Activated CD4-positive, alpha-beta memory T cell treated with anti-CD3 and anti-CD28 coated beads for 36 hours (primary cell): ENCODE measurements around the gene HTRA3. TPM values are rescaled to one million over a fixed set of nuclear protein-coding genes. Genes with fewer than 3 reads are reported as not detected.

Experiments used
- CTCF ChIA-PET: fragments of 350-600 bp; sonication (Branson Sonifier 250); formaldehyde crosslinking; loops from one replicate; lab custom pipeline; 2021; ENCODE audit warnings: antibody characterized with exemption, inconsistent platforms; lab: Charles Lee
- POLR2A ChIA-PET: fragments of 350-600 bp; sonication (Branson Sonifier 250); formaldehyde crosslinking; loops from one replicate; lab custom pipeline; 2021; ENCODE audit warnings: antibody characterized with exemption; lab: Charles Lee
- DNase-seq: peaks from one replicate; pipeline ENCODE4 v3.0.0-alpha.2; 2020
- H3K27ac Mint-ChIP-seq: one replicate; pipeline ENCODE4 v1.8.0; 2021; ENCODE audit warnings: mixed read lengths
- H3K27me3 Mint-ChIP-seq: one replicate; pipeline ENCODE4 v1.8.0; 2021; ENCODE audit warnings: mixed read lengths
- H3K36me3 Mint-ChIP-seq: one replicate; pipeline ENCODE4 v1.8.0; 2021; ENCODE audit warnings: mixed read lengths
- H3K4me1 Mint-ChIP-seq: one replicate; pipeline ENCODE4 v1.8.0; 2021; ENCODE audit warnings: low read depth, mixed read lengths
- H3K4me3 Mint-ChIP-seq: one replicate; pipeline ENCODE4 v1.8.0; 2021; ENCODE audit warnings: mild to moderate bottlenecking, mixed read lengths
- H3K9me3 Mint-ChIP-seq: one replicate; pipeline ENCODE4 v1.8.0; 2021; ENCODE audit warnings: mixed read lengths
- intact Hi-C: fragments of 100-400 bp; cut with micrococcal nuclease; formaldehyde crosslinking; loops from one replicate; pipeline ENCODE4 v1.15.1; 2023
- total RNA-seq, 2 experiments: library from RNA; stranded (reverse); gene quantifications; one replicate each; pipeline ENCODE4 v1.2.3, GENCODE V29; 2021

Gene HTRA3
- total RNA-seq, 2 experiments from 2014 or later = not detected

DNA sequence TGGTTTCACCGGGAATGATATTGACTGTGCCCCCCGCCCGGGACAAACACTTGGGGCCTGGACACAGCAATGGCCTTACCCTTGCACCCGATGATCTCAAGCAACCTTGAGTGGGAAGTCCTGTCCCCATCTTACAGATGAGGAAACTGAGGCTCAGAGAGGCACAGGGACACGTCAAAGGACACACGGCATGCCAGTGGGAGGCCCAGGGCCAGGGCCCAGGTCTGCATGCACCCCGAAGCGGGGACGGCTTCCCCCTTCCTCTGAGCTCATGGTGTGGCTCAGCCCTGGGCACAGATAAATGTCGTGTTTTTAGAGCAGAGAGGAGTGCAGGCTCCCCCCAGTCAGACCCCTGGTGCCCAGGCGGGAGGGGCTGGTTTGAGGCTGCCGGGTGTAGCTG, 33.9 kb upstream of the HTRA3 start:
- Mint-ChIP-seq H3K4me1 (no peaks in the 10 kb centered on the region), H3K27me3 (no peaks in the 10 kb centered on the region), H3K4me3 (no peak overlapping the region), H3K9me3 (no peaks in the 10 kb centered on the region), H3K27ac (no peak overlapping the region), H3K36me3 (peaks cover 4% of the 10 kb centered on the region)
- intact Hi-C loops = no loop called here
- POLR2A ChIA-PET = no interaction called here
- DNase-seq = no peak
- CTCF ChIA-PET = interaction anchor here (0.9 to 1.8 kb wide), 4 partner anchors 9 to 59 kb away, joined by 3 to 6 read pairs (median 4); partner anchors contain the start of gene SH3TC1

DNA sequence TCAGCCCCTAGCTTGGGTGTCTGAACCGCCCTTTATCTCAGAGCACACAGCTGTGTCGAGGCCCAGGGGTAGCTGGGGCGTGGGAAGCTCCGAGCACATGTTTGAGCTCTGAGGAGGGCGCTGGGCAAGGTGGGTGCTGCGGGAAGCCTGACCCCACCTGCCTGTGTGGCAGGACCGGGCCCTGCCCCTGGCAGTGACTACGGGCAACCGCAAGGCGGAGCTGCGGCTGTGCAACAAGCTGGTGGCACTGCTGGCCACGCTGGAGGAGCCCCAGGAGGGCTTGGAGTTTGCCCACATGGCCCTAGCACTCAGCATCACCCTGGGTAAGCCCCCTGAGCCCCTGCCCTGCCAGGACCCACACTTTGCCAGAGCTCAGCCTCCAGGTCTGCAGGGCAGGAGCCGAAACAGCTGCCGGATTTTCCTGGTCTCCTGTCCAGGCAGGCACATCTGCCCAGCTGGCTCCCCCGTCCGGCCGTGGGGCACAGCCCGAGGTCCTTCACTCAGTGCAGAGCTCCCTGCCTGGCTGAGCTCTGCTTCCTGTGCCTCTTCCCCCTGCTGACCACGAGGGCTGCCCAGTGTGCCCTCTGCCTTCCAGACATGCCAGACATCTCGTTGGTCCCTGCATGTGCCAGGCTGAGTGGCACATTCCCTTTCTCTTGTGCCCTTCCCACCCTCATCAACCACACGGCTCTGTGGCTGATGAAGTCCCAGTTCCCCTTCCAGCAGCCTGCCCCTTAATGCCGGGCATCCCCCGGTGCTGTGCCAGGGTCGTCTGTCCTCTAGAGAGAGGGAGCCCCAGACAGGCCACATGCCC, 33.2 kb upstream of the HTRA3 start:
- H3K36me3 Mint-ChIP-seq = peaks cover 2% of the 10 kb centered on the region
- intact Hi-C loops = no loop called here
- H3K9me3 Mint-ChIP-seq = no peaks in the 10 kb centered on the region
- ChIA-PET POLR2A (no interaction called here), CTCF (interaction anchor here (0.9 to 1.8 kb wide), 4 partner anchors 9 to 60 kb away, joined by 3 to 6 read pairs (median 4); partner anchors contain the start of gene SH3TC1)
- H3K4me1 Mint-ChIP-seq = no peaks in the 10 kb centered on the region
- no peaks in the 10 kb centered on the region for H3K27me3 Mint-ChIP-seq
- no peak for DNase-seq
- no peak overlapping the region for H3K27ac Mint-ChIP-seq
- H3K4me3 Mint-ChIP-seq = no peak overlapping the region

DNA sequence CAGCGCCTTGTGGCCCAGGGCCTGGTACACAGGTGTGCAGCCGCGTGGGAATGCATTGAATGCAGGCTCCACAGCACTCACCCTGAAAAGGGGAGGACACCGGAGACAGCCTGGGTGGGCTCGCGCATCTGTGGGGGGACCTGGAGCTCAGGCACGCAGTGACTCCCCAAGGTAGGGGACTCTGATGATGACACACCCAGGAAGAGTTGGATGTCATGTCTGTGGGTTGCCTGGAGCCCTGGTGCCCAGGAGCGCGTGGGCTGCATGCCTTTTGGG, 32.7 kb upstream of the HTRA3 start:
- intact Hi-C loops = no loop called here
- Mint-ChIP-seq H3K9me3 (no peaks in the 10 kb centered on the region), H3K36me3 (peaks cover 2% of the 10 kb centered on the region), H3K4me1 (peaks cover 4% of the 10 kb centered on the region), H3K27ac (no peak overlapping the region), H3K27me3 (no peaks in the 10 kb centered on the region), H3K4me3 (no peak overlapping the region)
- ChIA-PET POLR2A (no interaction called here), CTCF (interaction anchor here (1.4 kb wide), 1 partner anchor 60 kb away, joined by 5 read pairs; no protein-coding TSS in a partner anchor)
- DNase-seq = no peak

DNA sequence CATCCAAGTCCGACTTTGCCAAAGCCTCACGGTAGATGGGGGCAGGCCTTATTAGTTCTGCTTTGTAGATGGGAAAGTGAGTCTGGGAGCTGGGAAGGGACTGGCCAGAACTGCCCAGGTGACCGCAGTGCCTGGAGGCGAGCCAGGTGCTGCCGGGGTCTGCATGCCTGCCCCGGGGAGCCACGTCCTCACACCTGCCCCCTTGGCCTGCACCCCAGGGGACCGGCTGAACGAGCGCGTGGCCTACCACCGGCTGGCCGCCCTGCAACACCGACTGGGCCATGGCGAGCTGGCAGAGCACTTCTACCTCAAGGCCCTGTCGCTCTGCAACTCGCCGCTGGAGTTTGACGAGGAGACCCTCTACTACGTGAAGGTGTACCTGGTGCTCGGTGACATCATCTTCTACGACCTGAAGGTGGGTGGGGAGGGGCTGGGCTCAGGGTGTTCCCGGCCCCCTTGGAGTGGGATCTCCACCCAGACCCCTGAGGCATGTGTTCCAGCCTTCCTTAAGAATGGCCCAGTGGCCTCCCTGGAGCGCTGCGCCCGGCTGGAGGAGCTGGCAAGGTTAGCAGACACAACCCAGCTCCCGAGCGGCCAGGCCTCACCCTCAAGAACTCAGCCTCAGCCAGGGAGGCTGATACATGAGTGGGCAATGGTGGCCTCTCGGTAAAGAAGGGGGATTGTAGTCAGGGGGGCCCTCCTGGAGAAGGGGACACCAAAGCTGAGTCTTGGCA, 32.1 kb upstream of the HTRA3 start:
- H3K27me3 Mint-ChIP-seq = no peaks in the 10 kb centered on the region
- H3K27ac Mint-ChIP-seq = no peak overlapping the region
- intact Hi-C loops = no loop called here
- H3K4me1 Mint-ChIP-seq = peaks cover 9% of the 10 kb centered on the region
- no peak overlapping the region for H3K4me3 Mint-ChIP-seq
- ChIA-PET CTCF (interaction anchor here (1.0 kb wide), 1 partner anchor 61 kb away, joined by 3 read pairs; no protein-coding TSS in a partner anchor), POLR2A (no interaction called here)
- H3K36me3 Mint-ChIP-seq = peaks cover 2% of the 10 kb centered on the region
- DNase-seq = no peak
- no peaks in the 10 kb centered on the region for H3K9me3 Mint-ChIP-seq

DNA sequence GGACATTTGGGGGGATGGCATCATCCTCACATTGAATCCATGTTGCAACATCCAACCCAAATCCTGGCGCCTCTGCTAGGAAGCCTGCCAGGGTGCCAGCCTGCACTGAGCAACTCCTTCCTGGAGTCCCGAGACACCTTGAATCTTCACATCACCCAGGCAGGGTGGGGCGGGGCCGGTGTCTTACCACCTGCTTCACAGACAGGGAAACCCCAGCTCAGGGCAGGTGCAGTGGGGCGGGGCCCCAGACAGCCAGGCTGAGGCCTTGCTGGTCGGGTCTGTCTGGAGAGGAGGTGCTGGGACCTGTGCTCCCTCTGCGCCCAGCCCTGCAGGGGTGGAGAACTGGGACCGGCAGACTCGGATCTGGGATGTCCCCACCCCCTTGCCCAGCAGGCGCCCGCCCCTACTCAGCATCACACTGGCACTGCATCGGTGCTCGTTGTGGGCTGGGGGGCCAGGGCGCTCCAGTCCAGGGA, 31.5 kb upstream of the HTRA3 start:
- no peak overlapping the region for H3K4me3 Mint-ChIP-seq
- no peak for DNase-seq

DNA sequence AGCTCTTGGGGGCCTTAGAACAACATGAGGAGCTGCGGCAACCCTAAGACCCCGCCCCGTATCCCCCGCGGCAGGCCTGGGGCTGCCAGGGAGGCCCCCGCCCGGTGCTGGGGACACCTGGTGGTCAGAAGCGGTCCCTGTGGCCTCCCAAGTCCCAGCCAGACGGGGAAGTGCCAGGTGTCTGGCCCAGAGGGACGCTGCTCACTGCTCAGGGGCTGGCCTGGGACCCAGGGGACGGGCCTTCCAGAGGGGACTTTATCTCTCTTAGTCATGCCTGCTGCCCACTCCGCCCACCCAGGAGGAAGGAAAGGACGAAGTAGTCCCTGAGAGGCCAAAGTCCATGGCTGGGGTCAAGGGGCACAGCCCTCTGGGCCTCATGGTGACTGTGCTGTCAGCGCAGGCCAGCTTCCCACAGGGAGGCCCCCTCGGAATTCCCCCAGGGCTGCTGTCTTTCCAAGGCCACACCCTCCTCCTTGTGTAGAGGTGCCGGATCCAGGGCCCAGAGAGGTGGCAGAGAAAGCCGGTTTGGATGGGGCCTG, 31.0 kb upstream of the HTRA3 start:
- intact Hi-C loops = loop anchor here (1.0 kb wide), 1 partner anchor 61 kb away; no protein-coding TSS in a partner anchor
- H3K27me3 Mint-ChIP-seq = no peaks in the 10 kb centered on the region
- no peaks in the 10 kb centered on the region for H3K9me3 Mint-ChIP-seq
- no peak overlapping the region for H3K4me3 Mint-ChIP-seq
- POLR2A ChIA-PET = no interaction called here
- no peak overlapping the region for H3K27ac Mint-ChIP-seq
- CTCF ChIA-PET = interaction anchor here (0.8 to 1.0 kb wide), 2 partner anchors 10 to 62 kb away, joined by 3 read pairs; no protein-coding TSS in a partner anchor
- DNase-seq = no peak
- peaks cover 2% of the 10 kb centered on the region for H3K36me3 Mint-ChIP-seq
- H3K4me1 Mint-ChIP-seq = peaks cover 9% of the 10 kb centered on the region

More for the DNA sequence above, 31.5 kb upstream of the HTRA3 start:
- peaks cover 9% of the 10 kb centered on the region for H3K4me1 Mint-ChIP-seq
- ChIA-PET CTCF (interaction anchor here (1.0 kb wide), 1 partner anchor 61 kb away, joined by 3 read pairs; no protein-coding TSS in a partner anchor), POLR2A (no interaction called here)
- no peak overlapping the region for H3K27ac Mint-ChIP-seq
- no peaks in the 10 kb centered on the region for H3K9me3 Mint-ChIP-seq
- peaks cover 2% of the 10 kb centered on the region for H3K36me3 Mint-ChIP-seq
- no peaks in the 10 kb centered on the region for H3K27me3 Mint-ChIP-seq
- intact Hi-C loops = loop anchor here (1.0 kb wide), 1 partner anchor 61 kb away; no protein-coding TSS in a partner anchor

DNA sequence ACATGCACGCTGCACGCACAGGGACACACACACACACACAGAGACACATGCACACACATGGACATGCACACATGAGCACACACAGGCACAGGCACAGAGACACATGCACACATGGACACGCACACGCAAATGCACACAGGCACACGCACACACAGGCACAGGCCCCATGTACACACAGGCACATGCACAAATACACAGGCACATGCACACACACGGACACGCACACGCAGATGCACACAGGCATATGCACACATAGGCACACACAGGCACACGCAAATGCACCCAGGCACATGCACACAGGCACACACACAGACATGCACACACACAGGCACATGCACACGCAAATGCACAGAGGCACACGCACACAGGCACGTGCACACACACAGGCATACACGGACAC, 30.3 kb upstream of the HTRA3 start:
- ChIA-PET POLR2A (no interaction called here), CTCF (interaction anchor here (0.8 kb wide), 1 partner anchor 11 kb away, joined by 3 read pairs; no protein-coding TSS in a partner anchor)
- DNase-seq = no peak
- Mint-ChIP-seq H3K27me3 (no peaks in the 10 kb centered on the region), H3K27ac (no peak overlapping the region), H3K4me3 (no peak overlapping the region), H3K4me1 (peaks cover 9% of the 10 kb centered on the region), H3K36me3 (peaks cover 2% of the 10 kb centered on the region), H3K9me3 (no peaks in the 10 kb centered on the region)
- intact Hi-C loops = no loop called here

DNA sequence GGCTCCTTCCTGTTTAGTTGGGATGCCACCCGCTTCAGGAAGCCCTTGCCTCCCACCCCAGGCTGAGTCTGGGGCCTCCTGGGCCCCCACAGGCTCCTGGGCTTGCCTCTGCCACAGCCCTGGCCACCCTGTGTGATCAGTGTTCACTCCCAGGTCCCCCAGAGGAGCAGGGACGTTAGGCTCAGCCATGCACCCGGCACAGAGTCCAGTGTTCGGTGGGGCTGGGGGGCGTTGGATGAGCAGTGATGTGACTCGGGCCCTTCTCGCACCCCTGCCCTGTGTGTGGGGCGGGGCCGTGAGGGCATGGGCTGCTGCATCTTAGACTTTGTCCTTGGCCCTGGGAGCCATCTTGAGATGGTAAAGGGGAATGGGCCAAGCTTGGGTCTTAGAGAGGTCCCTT, 29.9 kb upstream of the HTRA3 start:
- intact Hi-C loops = loop anchor here (5.0 kb wide), 1 partner anchor 353 kb away; the partner anchor contains the start of gene CPZ

DNA sequence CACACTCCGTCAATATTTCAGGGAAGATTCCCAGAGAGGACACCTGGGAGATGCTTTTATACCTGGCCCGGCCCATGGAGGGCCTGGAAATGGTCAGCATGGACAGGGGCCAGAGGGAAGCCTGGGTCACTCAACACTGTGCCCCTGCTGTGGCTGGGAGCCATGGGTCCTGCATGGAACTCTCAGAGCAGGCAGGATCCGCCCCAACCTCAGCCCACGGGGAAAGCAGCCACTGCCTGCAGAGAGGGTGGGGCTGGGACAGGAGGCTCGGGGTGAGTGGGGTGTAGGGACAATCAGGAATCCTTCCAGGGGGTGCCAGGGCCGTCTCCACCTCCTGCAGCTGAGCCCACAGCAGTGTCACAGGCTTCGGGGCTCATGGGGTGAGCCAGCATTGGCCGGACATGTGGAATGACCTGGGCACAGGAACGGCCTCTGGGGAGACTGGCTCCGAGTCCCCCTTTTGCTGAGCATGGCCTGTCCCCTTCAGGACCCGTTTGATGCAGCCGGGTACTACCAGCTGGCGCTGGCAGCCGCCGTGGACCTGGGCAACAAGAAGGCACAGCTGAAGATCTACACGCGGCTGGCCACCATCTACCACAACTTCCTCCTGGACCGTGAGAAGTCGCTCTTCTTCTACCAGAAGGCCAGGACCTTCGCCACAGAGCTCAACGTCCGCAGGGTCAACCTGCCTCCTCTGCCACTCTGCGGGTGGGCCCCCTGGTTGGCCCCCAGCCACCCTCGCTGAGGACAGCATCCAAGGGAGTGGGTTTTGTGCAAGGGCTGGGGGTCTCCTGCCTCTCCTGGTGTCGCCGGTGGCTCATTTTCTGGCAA, 29.1 kb upstream of the HTRA3 start:
- no peaks in the 10 kb centered on the region for H3K9me3 Mint-ChIP-seq
- peaks cover 9% of the 10 kb centered on the region for H3K4me1 Mint-ChIP-seq
- H3K27ac Mint-ChIP-seq = no peak overlapping the region
- intact Hi-C loops = loop anchor here (5.0 kb wide), 1 partner anchor 352 kb away; the partner anchor contains the start of gene CPZ
- H3K4me3 Mint-ChIP-seq = no peak overlapping the region
- no peak for DNase-seq
- ChIA-PET CTCF (interaction anchor here (0.7 kb wide), 1 partner anchor 47 kb away, joined by 3 read pairs; no protein-coding TSS in a partner anchor), POLR2A (no interaction called here)
- peaks cover 2% of the 10 kb centered on the region for H3K36me3 Mint-ChIP-seq
- H3K27me3 Mint-ChIP-seq = no peaks in the 10 kb centered on the region

More for the DNA sequence above, 29.9 kb upstream of the HTRA3 start:
- Mint-ChIP-seq H3K4me1 (peaks cover 9% of the 10 kb centered on the region), H3K9me3 (no peaks in the 10 kb centered on the region), H3K27ac (no peak overlapping the region), H3K36me3 (peaks cover 2% of the 10 kb centered on the region), H3K4me3 (no peak overlapping the region), H3K27me3 (no peaks in the 10 kb centered on the region)
- ChIA-PET POLR2A (no interaction called here), CTCF (no interaction called here)
- no peak for DNase-seq

DNA sequence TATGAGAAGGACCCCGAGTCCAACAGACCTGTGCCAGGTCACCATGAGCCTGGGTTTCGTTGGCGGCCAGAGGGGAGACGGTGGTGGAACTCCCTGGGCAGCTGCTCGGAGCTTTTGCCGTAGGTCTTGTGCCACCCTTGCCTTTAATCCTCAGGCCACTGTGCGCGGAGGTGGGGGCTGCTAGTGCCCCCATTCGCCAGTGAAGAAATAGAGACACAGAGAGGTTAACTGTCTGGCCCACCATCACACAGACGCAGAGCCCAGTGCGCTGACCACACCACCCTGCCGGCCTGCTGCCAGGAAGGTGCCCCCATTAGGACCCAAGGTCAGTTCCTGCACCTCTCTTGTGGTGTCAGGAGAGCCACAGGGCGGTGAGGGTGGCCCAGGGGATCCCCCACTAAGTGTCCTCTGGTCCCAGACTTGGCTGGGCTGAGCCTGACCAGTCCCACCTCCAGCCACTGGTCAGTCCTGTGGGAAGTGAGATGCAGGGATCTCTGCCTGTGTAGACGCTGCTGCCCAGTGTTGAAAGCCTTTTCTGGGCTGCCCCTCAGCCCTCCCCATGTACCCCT, 28.3 kb upstream of the HTRA3 start:
- Mint-ChIP-seq H3K9me3 (no peaks in the 10 kb centered on the region), H3K4me1 (peaks cover 9% of the 10 kb centered on the region), H3K27me3 (no peaks in the 10 kb centered on the region), H3K36me3 (peaks cover 2% of the 10 kb centered on the region), H3K4me3 (no peak overlapping the region), H3K27ac (no peak overlapping the region)
- DNase-seq = no peak
- POLR2A ChIA-PET = no interaction called here
- intact Hi-C loops = loop anchor here (5.0 kb wide), 1 partner anchor 351 kb away; the partner anchor contains the start of gene CPZ
- CTCF ChIA-PET = interaction anchor here (0.7 to 2.7 kb wide), 7 partner anchors 13 to 161 kb away, joined by 3 to 24 read pairs (median 5); partner anchors contain the start of gene ABLIM2
